ENCODE data around the gene SEPHS1. TPM values are rescaled to one million over a fixed set of nuclear protein-coding genes. Genes with fewer than 3 reads are reported as not detected.

SEPHS1 gene
- total RNA-seq, 2 donors from 2014 or later: 127 to 268 TPM

DNA sequence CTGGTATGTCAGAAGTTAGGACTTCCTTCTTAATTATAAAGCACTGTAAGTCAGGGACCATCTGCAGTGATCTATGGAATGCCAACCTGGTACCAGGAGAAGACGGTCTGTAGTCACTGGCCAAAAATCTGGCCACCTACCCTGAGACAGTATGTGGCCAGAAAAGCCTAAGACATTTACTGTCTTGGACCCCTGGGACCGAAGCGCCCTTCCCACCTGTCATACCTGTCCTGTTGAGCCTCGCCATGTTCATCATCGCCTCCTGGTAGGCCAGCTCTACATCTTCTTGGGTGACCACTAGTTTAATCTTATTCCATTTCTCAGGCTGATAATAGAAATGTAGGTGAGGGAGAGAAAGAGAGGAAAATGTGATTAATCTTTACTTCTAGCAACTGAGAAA, 20.0 kb downstream of the SEPHS1 start:
- WGBS, 2 experiments (ENCODE audit: insufficient coverage in 1 of 2, insufficient read length in 1 of 2): 93 to 99% methylated on average over 3 to 5 of the region's 5 CpGs
- peak overlapping the region; percentile 11 for H3K27ac Mint-ChIP-seq
- DNase-seq: no peak
- Histone ChIP-seq H3K9me3 (ENCODE audit: control insufficient read depth, low read length) (no peaks in the 10 kb centered on the region), H3K36me3 (ENCODE audit: control insufficient read depth, insufficient read depth, low read length) (peaks cover 83% of the 10 kb centered on the region), H3K4me3 (ENCODE audit: low read length) (no peak overlapping the region), H3K4me1 (ENCODE audit: control insufficient read depth, insufficient read depth, low read length) (no peaks in the 10 kb centered on the region), H3K27me3 (ENCODE audit: control insufficient read depth, insufficient read depth, low read length, poor library complexity, severe bottlenecking) (no peaks in the 10 kb centered on the region), H3K9ac (ENCODE audit: extremely low read depth, low read length, poor library complexity, severe bottlenecking) (no peak overlapping the region), H3K27ac (ENCODE audit: low read depth, low read length) (no peak overlapping the region)
- peaks cover 11% of the 10 kb centered on the region for H3K4me1 Mint-ChIP-seq
- H3K36me3 Mint-ChIP-seq (ENCODE audit: low read depth): peaks cover 93% of the 10 kb centered on the region
- TF ChIP-seq, protein P1, sequence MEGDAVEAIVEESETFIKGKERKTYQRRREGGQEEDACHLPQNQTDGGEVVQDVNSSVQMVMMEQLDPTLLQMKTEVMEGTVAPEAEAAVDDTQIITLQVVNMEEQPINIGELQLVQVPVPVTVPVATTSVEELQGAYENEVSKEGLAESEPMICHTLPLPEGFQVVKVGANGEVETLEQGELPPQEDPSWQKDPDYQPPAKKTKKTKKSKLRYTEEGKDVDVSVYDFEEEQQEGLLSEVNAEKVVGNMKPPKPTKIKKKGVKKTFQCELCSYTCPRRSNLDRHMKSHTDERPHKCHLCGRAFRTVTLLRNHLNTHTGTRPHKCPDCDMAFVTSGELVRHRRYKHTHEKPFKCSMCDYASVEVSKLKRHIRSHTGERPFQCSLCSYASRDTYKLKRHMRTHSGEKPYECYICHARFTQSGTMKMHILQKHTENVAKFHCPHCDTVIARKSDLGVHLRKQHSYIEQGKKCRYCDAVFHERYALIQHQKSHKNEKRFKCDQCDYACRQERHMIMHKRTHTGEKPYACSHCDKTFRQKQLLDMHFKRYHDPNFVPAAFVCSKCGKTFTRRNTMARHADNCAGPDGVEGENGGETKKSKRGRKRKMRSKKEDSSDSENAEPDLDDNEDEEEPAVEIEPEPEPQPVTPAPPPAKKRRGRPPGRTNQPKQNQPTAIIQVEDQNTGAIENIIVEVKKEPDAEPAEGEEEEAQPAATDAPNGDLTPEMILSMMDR (conservative IDR thresholded peaks at IDR 0.05): no peak
- no peaks in the 10 kb centered on the region for H3K27me3 Mint-ChIP-seq (ENCODE audit: insufficient read depth)
- H3K9me3 Mint-ChIP-seq: no peaks in the 10 kb centered on the region
- H3K4me3 Mint-ChIP-seq: no peak overlapping the region

DNA sequence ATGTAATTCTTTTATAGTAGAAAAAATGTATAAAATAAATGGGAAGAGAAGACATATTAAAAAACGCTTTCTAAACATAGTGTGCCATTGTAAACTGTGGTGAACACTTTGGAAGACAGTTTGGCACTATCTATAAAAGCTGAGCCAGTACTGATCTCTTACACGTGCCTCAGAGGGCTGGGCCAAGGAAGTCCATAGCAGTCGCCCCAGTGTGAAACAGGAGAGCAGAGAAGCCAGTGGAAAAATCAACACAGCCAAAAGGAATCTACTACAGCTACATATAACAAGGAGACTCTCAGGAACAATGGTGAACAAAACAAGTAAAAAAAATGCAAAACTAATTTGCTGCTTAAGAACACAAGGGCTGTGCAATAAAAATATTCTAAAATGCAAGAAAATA, 20.6 kb downstream of the SEPHS1 start:
- H3K27me3 ChIP-seq (ENCODE audit: control insufficient read depth, insufficient read depth, low read length, poor library complexity, severe bottlenecking): no peaks in the 10 kb centered on the region
- no peak overlapping the region for H3K4me3 ChIP-seq (ENCODE audit: low read length)
- H3K27ac ChIP-seq (ENCODE audit: low read depth, low read length): no peak overlapping the region
- H3K36me3 Mint-ChIP-seq (ENCODE audit: low read depth): peaks cover 95% of the 10 kb centered on the region
- H3K9me3 ChIP-seq (ENCODE audit: control insufficient read depth, low read length): no peaks in the 10 kb centered on the region
- H3K9me3 Mint-ChIP-seq: no peaks in the 10 kb centered on the region
- no peak overlapping the region for H3K4me3 Mint-ChIP-seq
- H3K4me1 Mint-ChIP-seq: peaks cover 11% of the 10 kb centered on the region
- 90 to 93% methylated on average over 3 of the region's 3 CpGs for WGBS, 2 experiments (ENCODE audit: insufficient coverage in 1 of 2, insufficient read length in 1 of 2)
- peak overlapping the region; percentile 38 for H3K27ac Mint-ChIP-seq
- H3K4me1 ChIP-seq (ENCODE audit: control insufficient read depth, insufficient read depth, low read length): no peaks in the 10 kb centered on the region
- TF ChIP-seq, protein P1 (conservative IDR thresholded peaks at IDR 0.05): no peak
- DNase-seq: no peak
- no peaks in the 10 kb centered on the region for H3K27me3 Mint-ChIP-seq (ENCODE audit: insufficient read depth)
- H3K9ac ChIP-seq (ENCODE audit: extremely low read depth, low read length, poor library complexity, severe bottlenecking): no peak overlapping the region
- peaks cover 86% of the 10 kb centered on the region for H3K36me3 ChIP-seq (ENCODE audit: control insufficient read depth, insufficient read depth, low read length)

DNA sequence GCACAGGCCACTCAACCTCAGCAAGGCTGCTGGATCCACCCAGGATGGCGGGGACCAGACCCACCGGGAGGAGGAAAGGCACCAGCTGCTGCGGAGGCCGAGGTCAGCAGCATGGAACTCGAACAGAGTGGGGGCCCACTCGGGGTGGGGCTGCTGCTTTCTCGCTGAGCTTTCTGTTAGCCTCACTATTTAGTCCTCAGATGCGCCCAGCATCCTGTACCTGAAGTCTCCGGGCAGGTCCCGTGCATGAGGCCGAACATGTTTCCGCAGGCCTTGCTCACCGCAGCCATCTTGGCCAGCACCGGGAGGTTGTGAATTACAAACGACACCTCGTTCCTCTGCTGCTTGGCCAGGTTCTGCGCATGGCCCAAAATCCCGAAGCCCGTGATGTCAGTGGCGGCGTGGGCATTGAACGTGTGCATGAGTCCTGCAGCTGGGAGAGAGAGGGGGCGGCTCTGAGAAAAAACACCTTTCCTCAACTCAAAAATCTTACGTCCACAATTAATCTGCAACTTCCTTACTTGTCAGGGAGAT, 25.4 kb downstream of the SEPHS1 start:
- Histone ChIP-seq H3K27ac (ENCODE audit: low read depth, low read length) (no peak overlapping the region), H3K27me3 (ENCODE audit: control insufficient read depth, insufficient read depth, low read length, poor library complexity, severe bottlenecking) (no peaks in the 10 kb centered on the region), H3K4me3 (ENCODE audit: low read length) (no peak overlapping the region), H3K4me1 (ENCODE audit: control insufficient read depth, insufficient read depth, low read length) (no peaks in the 10 kb centered on the region), H3K9ac (ENCODE audit: extremely low read depth, low read length, poor library complexity, severe bottlenecking) (no peak overlapping the region), H3K36me3 (ENCODE audit: control insufficient read depth, insufficient read depth, low read length) (peaks cover 74% of the 10 kb centered on the region), H3K9me3 (ENCODE audit: control insufficient read depth, low read length) (no peaks in the 10 kb centered on the region)
- Mint-ChIP-seq H3K9me3 (no peaks in the 10 kb centered on the region), H3K4me3 (no peak overlapping the region), H3K4me1 (no peaks in the 10 kb centered on the region), H3K27ac (no peak overlapping the region), H3K27me3 (ENCODE audit: insufficient read depth) (no peaks in the 10 kb centered on the region), H3K36me3 (ENCODE audit: low read depth) (peaks cover 87% of the 10 kb centered on the region)
- TF ChIP-seq, protein P1 (conservative IDR thresholded peaks at IDR 0.05): no peak
- no peak for DNase-seq
- 96 to 98% methylated on average over 19 to 24 of the region's 24 CpGs for WGBS, 2 experiments (ENCODE audit: insufficient coverage in 1 of 2, insufficient read length in 1 of 2)
